GM23248 (cell line): ENCODE measurements around the gene ANXA3. TPM values are rescaled to one million over a fixed set of nuclear protein-coding genes. Genes with fewer than 3 reads are reported as not detected.

Experiments used
- DNase-seq: peaks from one replicate; pipeline ENCODE4 v3.0.0-alpha.2; 2015
- H2AFZ ChIP-seq: fragments of 200-600 bp; sonication (generic); 2 replicates; pipeline ENCODE4 v1.6.1; 2016; ENCODE audit warnings: antibody characterized with exemption
- H3F3A ChIP-seq: fragments of 200-600 bp; sonication (generic); 2 replicates; pipeline ENCODE4 v1.6.1; 2016; ENCODE audit warnings: mild to moderate bottlenecking, antibody characterized with exemption, mixed run types; ENCODE audit not compliant: insufficient read depth
- H3K27ac ChIP-seq: fragments of 200-600 bp; sonication (generic); 2 replicates; pipeline ENCODE4 v1.5.1; 2016; ENCODE audit warnings: mild to moderate bottlenecking
- H3K27me3 ChIP-seq: fragments of 200-600 bp; sonication (generic); replicated peaks from 2 replicates; pipeline ENCODE4 v1.6.1; 2016; ENCODE audit warnings: mild to moderate bottlenecking; ENCODE audit not compliant: insufficient read depth
- H3K36me3 ChIP-seq: fragments of 200-600 bp; sonication (generic); 2 replicates; pipeline ENCODE4 v1.6.1; 2016; ENCODE audit warnings: low read depth, mild to moderate bottlenecking
- H3K4me1 ChIP-seq: fragments of 200-600 bp; sonication (generic); 2 replicates; pipeline ENCODE4 v1.6.1; 2016; ENCODE audit warnings: mild to moderate bottlenecking; ENCODE audit not compliant: insufficient read depth
- H3K4me2 ChIP-seq: fragments of 200-600 bp; sonication (generic); one replicate; pipeline ENCODE4 v1.6.1; 2016; ENCODE audit warnings: mild to moderate bottlenecking; ENCODE audit not compliant: unreplicated experiment
- H3K4me3 ChIP-seq: fragments of 200-600 bp; sonication (generic); 2 replicates; pipeline ENCODE4 v1.5.1; 2016; ENCODE audit warnings: mild to moderate bottlenecking
- H3K79me2 ChIP-seq: fragments of 200-600 bp; sonication (generic); 2 replicates; pipeline ENCODE4 v1.6.1; 2016; ENCODE audit warnings: mild to moderate bottlenecking; ENCODE audit not compliant: insufficient read depth
- H3K9ac ChIP-seq: fragments of 200-600 bp; sonication (generic); 2 replicates; pipeline ENCODE4 v1.6.1; 2016; ENCODE audit warnings: mild to moderate bottlenecking
- H3K9me2 ChIP-seq: fragments of 200-600 bp; sonication (generic); 2 replicates; pipeline ENCODE4 v1.6.1; 2016; ENCODE audit warnings: mixed run types, mild to moderate bottlenecking, moderate library complexity; ENCODE audit not compliant: insufficient read depth
- H3K9me3 ChIP-seq: fragments of 200-600 bp; sonication (generic); one replicate; pipeline ENCODE4 v1.6.1; 2017; ENCODE audit warnings: low read depth
- H4K20me1 ChIP-seq: fragments of 200-600 bp; sonication (generic); 2 replicates; pipeline ENCODE4 v1.6.0; 2016; ENCODE audit not compliant: insufficient read depth
- EZH2 ChIP-seq: fragments of 200-600 bp; sonication (generic); IDR thresholded peaks from 2 replicates; pipeline ENCODE4 v1.6.1; 2018; ENCODE audit warnings: antibody characterized with exemption, mild to moderate bottlenecking; ENCODE audit not compliant: insufficient read depth, poor library complexity, severe bottlenecking
- EZH2phosphoT487 ChIP-seq: fragments of 200-600 bp; sonication (generic); IDR thresholded peaks from 2 replicates; pipeline ENCODE4 v1.6.1; 2018; ENCODE audit warnings: antibody characterized with exemption, moderate library complexity, mild to moderate bottlenecking, low read depth; ENCODE audit not compliant: insufficient read depth
- WGBS, 2 experiments: methylation state at CpG; one replicate each; pipeline ENCODE4 v1.1.6; 2015 to 2017; ENCODE audit warnings: low lambda C conversion rate in 2 of 2, low coverage in 1 of 2; ENCODE audit errors: missing lambda C conversion rate in 2 of 2; 5-methylcytosine and 5-hydroxymethylcytosine counted together
- in situ Hi-C: fragments of 300-500 bp; cut with MboI; formaldehyde crosslinking; loops from 2 replicates; pipeline ENCODE4 v1.15.0; 2020
- polyA plus RNA-seq: library from polyadenylated mRNA; unstranded; fragments of >200 nt; fragmentation: Nextera tagmentation; extraction: Ambion mirVana; gene quantifications from 2 replicates; pipeline ENCODE4 v1.2.1, GENCODE V29; 2016
- total RNA-seq: library from RNA; depleted of rRNA; stranded (reverse); fragments of >200 nt; shearing (Covaris generic); gene quantifications from 2 replicates; pipeline ENCODE4 v1.2.3, GENCODE V29; 2014

The ANXA3 gene
- total and polyA plus RNA-seq, 2 experiments from 2014 or later: 2.8 to 3.6 TPM

DNA sequence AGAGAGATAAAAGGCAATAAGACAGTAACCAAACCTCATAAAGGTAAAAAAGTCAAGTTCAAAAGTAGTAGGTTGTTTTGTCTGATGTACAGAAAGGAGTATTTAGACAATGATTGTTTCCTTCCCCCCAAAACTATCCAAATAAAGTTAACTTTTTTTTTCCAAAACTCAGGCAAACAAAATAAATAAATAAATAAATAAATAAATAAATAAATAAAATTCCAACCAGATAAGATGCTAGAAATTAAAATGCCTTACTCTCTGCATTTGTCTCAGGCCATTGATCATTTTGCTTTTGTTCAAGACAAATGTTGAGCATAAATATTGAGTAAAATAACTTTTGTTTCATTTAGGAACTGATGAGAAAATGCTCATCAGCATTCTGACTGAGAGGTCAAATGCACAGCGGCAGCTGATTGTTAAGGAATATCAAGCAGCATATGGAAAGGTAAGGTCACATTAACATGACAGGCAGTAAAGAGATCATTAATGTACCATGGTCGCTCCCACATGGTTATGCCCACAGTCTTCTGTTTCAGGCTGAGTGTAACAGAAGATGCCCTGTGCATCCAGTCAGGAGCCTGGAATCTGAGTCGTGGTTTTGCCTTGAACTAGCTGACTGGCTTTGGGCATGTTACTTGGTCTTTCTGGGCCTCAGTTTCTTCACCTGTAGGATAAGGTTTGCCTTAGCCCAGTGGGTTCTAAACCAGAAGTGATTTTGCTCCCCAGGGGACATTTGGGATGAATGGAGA lies 27.3 kb downstream of the ANXA3 start:
- no peaks in the 10 kb centered on the region for H3F3A ChIP-seq
- H3K27me3 ChIP-seq: no peaks in the 10 kb centered on the region
- H3K4me3 ChIP-seq: no peak overlapping the region
- whole genome bisulfite sequencing, 2 experiments: 74% methylated on average over 3 of the region's 3 CpGs
- no peak overlapping the region for H3K9ac ChIP-seq
- H3K9me3 ChIP-seq: no peaks in the 10 kb centered on the region
- no peaks in the 10 kb centered on the region for H3K9me2 ChIP-seq
- H3K79me2 ChIP-seq: no peaks in the 10 kb centered on the region
- DNase-seq: peak; percentile 15
- H3K36me3 ChIP-seq: no peaks in the 10 kb centered on the region
- no peaks in the 10 kb centered on the region for H4K20me1 ChIP-seq
- no peak for TF ChIP-seq EZH2phosphoT487
- TF ChIP-seq EZH2: no peak
- in situ Hi-C loops: no loop called here
- no peak overlapping the region for H3K4me2 ChIP-seq
- H3K4me1 ChIP-seq: no peaks in the 10 kb centered on the region
- H2AFZ ChIP-seq: no peak overlapping the region
- H3K27ac ChIP-seq: no peak overlapping the region

DNA sequence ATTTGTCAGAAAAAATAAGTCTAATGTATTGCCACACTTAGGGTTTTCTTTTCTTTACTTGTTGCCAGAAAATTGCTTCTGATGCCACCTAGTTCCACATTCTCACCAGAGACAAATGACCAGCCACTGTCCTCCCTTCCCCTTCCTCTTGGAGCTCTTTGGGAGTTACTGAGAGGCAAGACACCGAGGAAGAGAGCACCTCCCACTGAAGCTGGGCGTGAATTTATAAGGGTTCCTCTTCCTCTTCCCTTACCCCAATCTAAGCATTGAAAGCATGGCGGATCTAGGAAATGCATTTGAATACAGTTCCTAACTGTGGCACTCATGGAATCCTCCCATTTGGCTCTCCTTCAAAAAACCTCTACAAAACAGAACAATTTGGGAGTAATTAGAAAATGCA lies 30.0 kb downstream of the ANXA3 start:
- Histone ChIP-seq H3K9me2 (no peaks in the 10 kb centered on the region), H3K4me1 (peaks cover 10% of the 10 kb centered on the region), H3K27me3 (no peaks in the 10 kb centered on the region), H3K27ac (no peak overlapping the region), H3K79me2 (no peaks in the 10 kb centered on the region), H3K9ac (no peak overlapping the region), H3K4me2 (no peak overlapping the region), H3K9me3 (no peaks in the 10 kb centered on the region), H4K20me1 (no peaks in the 10 kb centered on the region), H3K36me3 (no peaks in the 10 kb centered on the region), H3F3A (peaks cover 16% of the 10 kb centered on the region), H2AFZ (no peak overlapping the region), H3K4me3 (no peak overlapping the region)
- in situ Hi-C loops: no loop called here
- DNase-seq: no peak
- TF ChIP-seq EZH2 (no peak), EZH2phosphoT487 (no peak)
- WGBS, 2 experiments: 92 to 93% methylated on average over 3 of the region's 3 CpGs

DNA sequence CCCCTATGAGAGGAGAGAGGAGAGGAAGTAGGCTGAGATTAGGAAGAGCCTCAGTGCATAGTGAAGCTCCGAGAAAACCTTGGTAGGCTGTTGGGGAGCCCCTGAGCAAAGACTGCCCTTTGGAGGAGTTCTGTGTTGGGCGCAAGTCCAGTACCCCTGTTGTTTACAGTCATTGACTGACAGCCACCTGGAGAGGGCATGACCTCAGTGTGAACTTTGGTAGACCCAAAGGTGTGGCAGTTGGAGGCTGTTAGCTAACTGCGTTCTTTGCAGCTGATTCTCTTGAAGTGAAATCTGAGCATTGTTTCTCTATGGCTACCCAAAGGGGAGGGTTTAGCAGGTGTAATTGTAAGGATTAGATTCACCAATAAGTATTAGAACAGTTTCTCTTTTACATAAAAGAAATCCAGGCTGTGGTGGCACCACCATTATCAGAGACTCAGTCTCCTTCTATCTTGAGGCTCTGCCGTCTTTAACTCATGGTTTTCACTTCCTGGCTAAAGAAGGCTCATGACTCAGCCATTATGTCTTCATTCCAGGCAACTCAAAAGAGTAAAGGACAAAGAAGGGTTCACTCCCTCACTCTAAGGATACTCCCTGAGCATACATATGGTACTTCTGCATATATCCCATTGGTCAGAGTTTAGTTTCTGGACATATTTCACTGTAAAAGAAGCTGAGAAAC lies 33.4 kb downstream of the ANXA3 start:
- 0 out of 2 replicates have a peak overlapping the region, but pooled peaks have one; percentile 39 for H2AFZ ChIP-seq
- peaks cover 10% of the 10 kb centered on the region for H3K4me1 ChIP-seq
- no peaks in the 10 kb centered on the region for H3K9me3 ChIP-seq
- no peak overlapping the region for H3K4me3 ChIP-seq
- no peaks in the 10 kb centered on the region for H4K20me1 ChIP-seq
- DNase-seq: peak; percentile 44
- no peaks in the 10 kb centered on the region for H3K79me2 ChIP-seq
- TF ChIP-seq EZH2phosphoT487: no peak
- no peak for TF ChIP-seq EZH2
- H3K27me3 ChIP-seq: no peaks in the 10 kb centered on the region
- H3K36me3 ChIP-seq: no peaks in the 10 kb centered on the region
- H3K9ac ChIP-seq: no peak overlapping the region
- H3F3A ChIP-seq: peaks cover 16% of the 10 kb centered on the region
- WGBS, 2 experiments: 84 to 86% methylated on average over 4 of the region's 4 CpGs
- in situ Hi-C loops: no loop called here
- no peak overlapping the region for H3K4me2 ChIP-seq
- peak overlapping the region; percentile 25; the same call in 1 of the 2 replicates for H3K27ac ChIP-seq
- H3K9me2 ChIP-seq: no peaks in the 10 kb centered on the region

DNA sequence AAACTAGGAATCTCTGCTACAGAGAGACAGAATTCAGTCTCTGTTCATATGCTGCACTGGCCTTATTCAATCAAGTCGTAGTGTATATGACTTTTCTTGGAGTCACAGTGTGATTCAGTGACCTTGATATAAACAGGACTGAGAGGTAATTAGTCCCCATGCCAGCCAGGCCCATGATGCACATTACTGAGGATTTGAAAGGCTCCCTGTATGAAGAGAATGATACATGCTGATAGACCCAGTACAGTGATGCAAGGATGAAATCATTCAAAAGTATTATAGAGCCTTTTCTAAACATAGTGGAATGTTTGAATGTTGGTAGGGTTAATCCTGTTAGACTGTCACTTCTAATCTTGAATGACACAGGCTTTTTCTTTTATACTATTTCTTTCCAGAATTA lies 34.1 kb downstream of the ANXA3 start:
- H3F3A ChIP-seq: peaks cover 16% of the 10 kb centered on the region
- 0% methylated on average over 1 of the region's 1 CpG for WGBS, 2 experiments
- H3K9ac ChIP-seq: no peak overlapping the region
- H3K27me3 ChIP-seq: no peaks in the 10 kb centered on the region
- no peaks in the 10 kb centered on the region for H3K9me2 ChIP-seq
- TF ChIP-seq EZH2 (no peak), EZH2phosphoT487 (no peak)
- no peaks in the 10 kb centered on the region for H3K9me3 ChIP-seq
- peak; percentile 68 for DNase-seq
- H3K4me2 ChIP-seq: no peak overlapping the region
- in situ Hi-C loops: no loop called here
- H3K79me2 ChIP-seq: no peaks in the 10 kb centered on the region
- peak overlapping the region; percentile 25; the same call in 1 of the 2 replicates for H3K27ac ChIP-seq
- no peaks in the 10 kb centered on the region for H3K36me3 ChIP-seq
- H3K4me3 ChIP-seq: no peak overlapping the region
- 0 out of 2 replicates have a peak overlapping the region, but pooled peaks have one; percentile 39 for H2AFZ ChIP-seq
- H3K4me1 ChIP-seq: peaks cover 10% of the 10 kb centered on the region
- no peaks in the 10 kb centered on the region for H4K20me1 ChIP-seq
